Measurements from ENCODE around the gene ST6GALNAC3. TPM values are rescaled to one million over a fixed set of nuclear protein-coding genes. Genes with fewer than 3 reads are reported as not detected.

The ST6GALNAC3 gene
- total RNA-seq, 1 experiment from 2014 or later, result 2.2 TPM

- no peaks in the 10 kb centered on the region for H3K36me3 ChIP-seq (ENCODE audit: control insufficient read depth in 1 of 2, insufficient read depth in 2 of 2, low read length in 2 of 2)
- no peak overlapping the region for H3K4me2 ChIP-seq (ENCODE audit: low read length)
- no peak overlapping the region for H3K27ac ChIP-seq (ENCODE audit: low read depth, low read length)
- no peak overlapping the region for H2AFZ ChIP-seq (ENCODE audit: low read depth, low read length, poor library complexity, severe bottlenecking)
- H3K79me2 ChIP-seq (ENCODE audit: insufficient read depth, low read length), result no peaks in the 10 kb centered on the region
- RAD21 ChIA-PET (ENCODE audit: low non-redundant PET in 1 of 2, low total read pairs in 2 of 2, uncharacterized antibody in 2 of 2, unreplicated experiment in 2 of 2), result no interaction called here
- H3K9ac ChIP-seq (ENCODE audit: low read length), result no peak overlapping the region
- DNase-seq (ENCODE audit: low read depth, low spot score) (no peak), ATAC-seq (no peak)
- intact Hi-C loops (cut with micrococcal nuclease), result no loop called here
- BruUV-seq (replicated peaks), result no TSS peak
- CTCF ChIA-PET, result interaction anchor here (0.7 kb wide), 1 partner anchor 9 kb away, joined by 3 read pairs; no protein-coding TSS in a partner anchor
- H3K9me2 ChIP-seq (ENCODE audit: insufficient read depth), result no peaks in the 10 kb centered on the region
- no peaks in the 10 kb centered on the region for H4K20me1 ChIP-seq (ENCODE audit: insufficient read depth)
- no peaks in the 10 kb centered on the region for H3K4me1 ChIP-seq (ENCODE audit: control insufficient read depth in 1 of 2, insufficient read depth in 2 of 2, low read length in 2 of 2)
- POLR2A ChIA-PET, result no interaction called here
- TF ChIP-seq EZH2 (IDR thresholded peaks at IDR 0.05) (no peak), EZH2phosphoT487 (IDR thresholded peaks at IDR 0.05; ENCODE audit: borderline replicate concordance) (no peak), FOSL1 (IDR thresholded peaks at IDR 0.05; ENCODE audit: low read depth) (no peak), SIN3A (IDR thresholded peaks at IDR 0.05; ENCODE audit: low read depth) (no peak), REST (IDR thresholded peaks at IDR 0.05; ENCODE audit: low read depth) (no peak), POLR2A (IDR thresholded peaks at IDR 0.05; ENCODE audit: borderline replicate concordance, extremely low read depth, insufficient read depth, insufficient read length) (no peak), CBX3 (IDR thresholded peaks at IDR 0.05; ENCODE audit: low read depth) (no peak), YY1 (IDR thresholded peaks at IDR 0.05; ENCODE audit: extremely low read depth, insufficient replicate concordance, low read depth, low read length) (no peak), CTCF (IDR thresholded peaks at IDR 0.05 in 2 of 3, conservative IDR thresholded peaks at IDR 0.05 in 1 of 3; ENCODE audit: borderline replicate concordance in 1 of 3, insufficient read depth in 1 of 3, low read depth in 2 of 3, low read length in 2 of 3) (no peak), RAD21 (IDR thresholded peaks at IDR 0.05; ENCODE audit: low read depth) (no peak), ZNF274 (IDR thresholded peaks at IDR 0.05; ENCODE audit: low read depth, low read length) (no peak), ZBTB33 (IDR thresholded peaks at IDR 0.05; ENCODE audit: extremely low read depth, insufficient replicate concordance, low read length) (no peak), EGR1 (IDR thresholded peaks at IDR 0.05; ENCODE audit: low read depth) (no peak), MAX (IDR thresholded peaks at IDR 0.05) (no peak), TCF7L2 (IDR thresholded peaks at IDR 0.05; ENCODE audit: borderline replicate concordance, extremely low read depth, insufficient read depth, insufficient read length) (no peak)
- H3K4me3 ChIP-seq (replicated peaks in 1 of 2; ENCODE audit: low read depth in 1 of 2, low read length in 2 of 2), result no peak overlapping the region
- no peaks in the 10 kb centered on the region for H3K27me3 ChIP-seq (ENCODE audit: insufficient read depth, low read length)
- H3K9me3 ChIP-seq (ENCODE audit: control insufficient read depth in 1 of 2, insufficient read depth in 1 of 2, low read depth in 1 of 2, low read length in 2 of 2), result no peaks in the 10 kb centered on the region
These were observed 51.1 kb downstream of the ST6GALNAC3 start for GRCh38 chr1:76125473-76126219.

All from HCT116 (cell line).